ACHN (cell line): ENCODE measurements around the gene SAMMSON.
A peak's percentile ranks its signal among the peaks of the same experiment; 100 is the strongest.

Experiments
- DNase-seq: peaks from one replicate; pipeline ENCODE4 v3.0.0-alpha.2; 2015
- in situ Hi-C: cut with HindIII; loops from 2 replicates; pipeline ENCODE4 v1.10.0; 2017; ENCODE audit warnings: low sequenced_read_pairs, low pct_ligation_motif_present, low pct_unique_long_range_greater_than_20kb

SAMMSON gene

DNA sequence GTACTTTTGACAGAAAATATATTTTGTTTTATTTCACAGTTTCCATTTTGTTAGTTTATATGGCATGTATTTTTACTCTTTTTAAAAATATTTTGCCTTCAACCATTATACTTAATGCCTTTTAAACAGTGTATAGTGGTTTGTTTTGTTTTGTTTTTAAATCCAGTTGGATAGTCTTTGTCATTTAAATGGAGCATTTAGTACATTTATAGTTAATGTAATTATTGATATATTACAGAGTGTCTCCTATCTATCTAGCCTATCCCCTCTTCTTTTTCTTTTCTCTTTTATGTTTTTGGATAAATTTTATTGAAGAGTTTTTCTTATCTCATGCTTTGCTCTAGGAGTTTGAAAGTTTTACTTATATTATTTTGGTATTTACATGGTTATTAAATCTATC, 3.6 kb downstream of the SAMMSON start:
- in situ Hi-C loops, result no loop called here
- DNase-seq, result no peak

DNA sequence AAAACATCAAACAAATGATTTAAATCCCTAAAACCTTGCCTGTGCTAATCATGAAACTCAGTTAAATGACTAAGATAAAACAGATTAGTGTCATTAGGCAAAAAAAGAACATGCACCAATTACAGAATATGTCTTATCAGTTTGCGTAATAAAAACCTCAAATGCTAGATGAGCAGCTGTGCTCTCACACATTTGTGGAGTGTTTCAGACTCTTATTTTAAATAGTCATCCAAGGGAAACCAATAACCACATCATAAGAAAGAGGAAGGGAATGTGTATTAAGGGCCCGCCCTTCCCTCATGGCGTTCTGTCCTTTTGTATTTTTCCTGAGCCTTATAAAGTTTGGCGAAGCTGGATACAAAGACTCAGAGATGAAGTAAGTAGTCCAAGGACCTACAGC, 6.6 kb downstream of the SAMMSON start:
- in situ Hi-C loops, result no loop called here
- DNase-seq, result no peak

DNA sequence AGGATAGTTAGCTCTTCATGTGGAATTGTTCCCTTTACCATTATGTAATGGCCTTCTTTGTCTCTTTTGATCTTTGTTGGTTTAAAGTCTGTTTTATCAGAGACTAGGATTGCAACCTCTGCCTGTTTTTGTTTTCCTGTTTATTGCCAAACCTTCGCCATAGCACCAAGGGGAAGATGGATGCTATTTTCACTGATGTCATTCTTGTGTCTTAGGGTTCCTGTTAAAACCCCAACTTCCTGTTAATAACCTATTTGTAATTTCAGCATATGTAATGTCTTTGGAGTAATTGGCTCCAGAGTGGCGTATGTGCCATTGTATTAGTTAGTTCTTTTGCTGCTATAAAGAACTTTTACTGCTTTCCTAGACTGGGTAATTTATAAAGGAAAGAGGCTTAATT, 10.8 kb downstream of the SAMMSON start:
- in situ Hi-C loops, result no loop called here
- DNase-seq, result no peak

DNA sequence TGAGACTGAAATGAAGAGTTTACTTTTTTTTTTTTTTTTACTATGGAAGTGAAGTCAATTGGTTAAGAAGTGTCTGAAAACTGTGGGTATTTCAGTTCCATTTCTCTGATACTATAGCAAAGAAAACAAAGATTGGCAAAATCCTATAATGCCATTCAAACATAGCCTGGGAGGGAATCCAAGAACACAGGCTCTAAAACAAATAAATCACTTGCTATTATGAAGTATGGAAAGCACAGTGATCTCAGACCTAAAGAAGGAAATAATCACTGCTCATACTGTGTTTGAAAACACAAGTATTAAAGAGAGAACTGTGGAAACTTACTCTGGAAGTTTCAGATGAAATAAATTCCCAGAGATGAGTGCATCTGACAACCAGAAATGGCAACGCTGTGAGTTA, 12.0 kb downstream of the SAMMSON start:
- in situ Hi-C loops, result no loop called here
- no peak for DNase-seq

DNA sequence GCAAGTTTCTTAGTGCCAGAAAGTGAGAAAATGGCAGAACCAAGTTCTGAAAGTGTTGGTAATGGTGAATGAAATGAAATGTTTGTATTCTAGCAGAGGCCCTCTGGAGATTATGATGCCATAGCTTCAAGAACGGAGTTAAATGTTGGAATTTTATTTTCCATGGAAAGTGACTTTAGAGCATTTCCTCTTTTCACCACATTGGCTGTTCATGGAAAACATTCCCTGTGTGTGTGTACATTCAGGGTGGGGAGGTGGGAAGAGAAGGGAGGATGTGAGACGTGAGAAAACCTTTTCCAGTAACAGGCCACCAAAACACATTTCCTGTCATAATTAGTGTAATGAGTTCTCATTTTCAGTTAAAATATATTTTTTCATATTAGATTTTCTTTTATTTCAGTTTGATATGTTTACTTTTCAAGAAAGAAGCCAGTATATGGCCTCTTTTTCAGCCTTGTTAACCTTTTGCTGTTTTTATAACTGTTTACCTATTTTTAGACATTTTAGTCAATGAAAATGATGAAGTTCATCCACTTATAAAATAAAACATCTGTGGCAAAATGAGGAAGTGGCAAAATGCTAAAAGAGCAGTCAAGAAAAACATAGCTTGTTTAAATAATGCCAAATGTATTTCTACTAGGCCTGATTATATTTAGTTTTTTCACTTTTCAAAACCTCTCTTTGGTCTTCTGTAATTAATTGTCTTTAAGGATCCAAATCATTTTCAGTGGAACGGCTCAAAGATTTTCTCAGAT, 21.6 kb downstream of the SAMMSON start:
- DNase-seq, result no peak
- in situ Hi-C loops, result no loop called here

DNA sequence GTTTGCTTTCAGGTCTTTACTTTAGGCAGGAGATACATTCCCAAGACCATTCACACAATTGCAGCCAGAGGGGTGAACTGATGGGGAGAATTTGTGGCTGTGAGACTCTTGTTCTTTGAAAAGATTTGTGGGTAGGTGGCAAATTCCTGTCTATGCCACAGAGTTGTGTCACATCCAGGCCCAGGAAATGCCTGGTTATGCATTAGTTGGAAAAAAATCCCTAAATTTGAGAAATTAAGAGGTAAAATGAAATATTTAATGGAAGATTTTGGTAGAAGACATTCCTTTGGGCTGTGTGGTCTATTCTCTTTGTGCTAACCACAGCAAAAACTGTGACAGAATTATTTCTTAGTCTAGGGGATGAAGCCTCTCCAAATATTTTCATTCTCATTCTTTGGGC, 28.8 kb downstream of the SAMMSON start:
- DNase-seq, result no peak
- in situ Hi-C loops, result no loop called here

- in situ Hi-C loops, result no loop called here
- no peak for DNase-seq
Measured at GRCh38 chr3:70038693-70039092, 39.2 kb downstream of the SAMMSON start.

DNA sequence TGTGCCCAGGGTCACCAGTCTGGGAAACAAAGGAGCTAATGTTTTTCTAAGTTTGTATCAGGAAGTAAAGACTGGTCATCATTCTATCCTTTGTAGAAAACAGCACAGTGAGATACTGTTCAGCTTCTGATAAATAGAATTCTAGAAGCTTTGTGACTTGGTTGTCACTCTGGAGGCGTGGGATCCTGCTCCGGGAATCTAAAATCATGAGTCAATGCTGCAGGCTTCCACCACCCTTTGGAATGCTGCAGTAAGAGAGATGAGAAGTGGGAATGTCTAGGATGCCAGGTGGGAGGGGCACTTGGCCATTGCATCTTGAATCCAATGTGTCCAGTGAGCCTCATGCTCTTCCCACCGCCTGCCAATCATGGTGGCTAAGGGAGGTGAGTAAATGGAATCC, 40.9 kb downstream of the SAMMSON start:
- in situ Hi-C loops, result no loop called here
- DNase-seq, result no peak

DNA sequence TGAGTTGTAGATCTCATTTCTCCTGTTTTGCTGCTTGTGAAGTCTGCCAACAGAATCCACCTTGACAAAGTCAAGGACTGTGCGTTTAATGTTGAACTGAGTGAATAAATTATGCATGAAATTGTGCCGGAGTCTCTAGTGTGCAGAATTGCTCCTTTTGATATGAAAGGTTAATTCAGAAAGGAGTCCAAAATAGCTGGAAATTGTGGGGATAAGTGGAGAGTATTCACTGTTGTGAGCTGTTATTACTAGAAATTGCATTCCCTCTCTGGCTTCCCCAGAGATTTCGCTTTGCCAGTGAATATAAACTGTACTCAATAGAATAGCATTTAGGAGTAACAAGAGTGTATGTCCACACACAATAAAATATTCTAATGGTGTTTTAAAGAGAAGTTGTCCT, 43.1 kb downstream of the SAMMSON start:
- DNase-seq, result no peak
- in situ Hi-C loops, result no loop called here

DNA sequence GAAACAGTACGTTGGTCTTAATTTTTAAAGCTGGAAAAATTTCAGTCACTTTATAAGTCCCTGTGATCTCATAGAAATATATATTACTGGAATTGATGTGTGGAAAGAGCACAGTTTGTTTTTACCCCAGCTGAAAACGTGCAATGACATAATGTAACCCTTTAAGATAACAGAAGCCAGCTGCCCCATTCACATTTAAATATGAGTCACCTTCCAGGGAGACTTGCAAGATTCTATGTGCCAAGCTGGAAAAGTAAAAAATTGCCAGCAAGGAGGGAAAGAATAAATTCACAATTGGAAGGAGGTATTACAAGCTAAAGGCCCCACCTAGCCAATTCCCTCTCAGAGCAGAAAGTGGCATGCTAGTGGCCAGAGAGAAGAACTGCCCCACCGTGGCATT, 50.2 kb downstream of the SAMMSON start:
- in situ Hi-C loops, result no loop called here
- peak; percentile 1 for DNase-seq

DNA sequence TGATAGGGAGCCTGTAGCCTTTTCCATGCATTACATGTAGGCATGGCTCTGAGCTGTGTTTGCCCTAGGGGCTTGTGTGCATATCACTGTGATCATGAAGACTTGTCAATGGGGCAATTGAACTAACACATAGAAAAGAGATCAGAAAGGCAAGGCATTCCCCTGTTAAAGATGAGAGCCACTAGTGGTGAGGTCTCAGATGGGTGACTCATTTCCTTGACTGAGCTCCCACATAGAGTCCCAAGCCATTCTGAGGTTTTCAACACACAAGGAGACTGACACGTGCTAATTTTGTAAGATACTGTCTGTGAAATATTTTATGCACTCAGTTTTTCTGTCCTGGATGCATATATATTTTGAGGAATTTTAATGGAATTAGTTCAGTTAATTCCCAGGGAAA, 53.8 kb downstream of the SAMMSON start:
- in situ Hi-C loops, result no loop called here

DNA sequence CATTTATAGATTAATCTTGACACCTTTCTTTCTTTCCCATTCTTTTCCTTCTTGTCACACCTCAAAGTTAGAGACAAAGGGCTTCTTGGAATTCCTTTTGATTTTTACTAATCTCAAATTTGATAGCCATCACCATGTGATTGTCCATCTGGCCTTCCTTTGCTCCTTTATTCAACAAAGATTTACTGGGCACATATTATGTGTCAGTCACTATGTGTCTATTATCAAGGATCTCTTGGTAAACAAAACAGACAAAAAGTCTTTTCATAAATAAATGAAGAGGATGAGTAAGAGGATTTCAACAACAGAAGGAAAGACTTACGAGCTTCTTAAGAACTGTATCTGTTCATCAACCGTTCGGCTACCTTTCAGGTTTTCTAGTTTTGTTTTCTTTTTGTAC, 56.5 kb downstream of the SAMMSON start:
- in situ Hi-C loops, result no loop called here
- DNase-seq, result no peak

More for the DNA sequence above, 53.8 kb downstream of the SAMMSON start:
- peak; percentile 17 for DNase-seq

DNA sequence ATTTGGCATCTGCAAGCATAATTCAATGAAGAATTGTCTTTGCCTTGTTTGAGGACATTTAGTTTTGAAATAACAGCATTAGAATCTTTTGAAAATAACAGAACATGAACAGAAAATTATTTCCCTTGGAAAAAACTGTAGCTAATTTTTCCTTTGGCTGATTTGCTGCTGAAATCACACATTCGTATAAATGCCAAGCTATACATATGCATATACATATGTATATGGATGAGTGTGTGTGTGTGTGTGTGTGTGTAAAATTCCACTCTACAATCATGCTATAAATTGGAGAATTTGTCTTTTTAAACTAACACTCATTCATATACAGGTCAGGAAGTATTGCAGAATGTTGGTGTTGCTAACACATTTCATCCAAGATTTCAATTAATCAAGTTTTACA, 57.9 kb downstream of the SAMMSON start:
- no peak for DNase-seq
- in situ Hi-C loops, result no loop called here

DNA sequence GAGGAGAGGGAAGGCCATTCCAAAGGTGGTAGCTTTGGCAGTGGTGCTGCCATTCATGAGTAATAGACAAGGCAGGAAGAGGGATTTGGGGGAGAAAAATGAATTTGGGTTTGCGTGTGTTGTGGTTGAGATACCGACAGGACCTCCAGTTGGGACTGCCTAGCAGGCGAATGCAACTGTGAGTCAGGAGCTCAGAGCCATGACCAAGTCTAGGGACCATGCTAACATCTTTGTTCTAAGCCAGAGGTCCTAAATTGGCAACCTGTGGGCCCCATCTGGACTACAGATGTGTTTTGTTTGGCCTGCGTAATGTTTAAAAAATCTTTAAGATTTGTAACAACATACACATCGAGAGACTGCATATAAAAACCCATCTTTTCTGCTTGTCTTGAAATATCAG, 61.6 kb downstream of the SAMMSON start:
- no peak for DNase-seq
- in situ Hi-C loops, result no loop called here

DNA sequence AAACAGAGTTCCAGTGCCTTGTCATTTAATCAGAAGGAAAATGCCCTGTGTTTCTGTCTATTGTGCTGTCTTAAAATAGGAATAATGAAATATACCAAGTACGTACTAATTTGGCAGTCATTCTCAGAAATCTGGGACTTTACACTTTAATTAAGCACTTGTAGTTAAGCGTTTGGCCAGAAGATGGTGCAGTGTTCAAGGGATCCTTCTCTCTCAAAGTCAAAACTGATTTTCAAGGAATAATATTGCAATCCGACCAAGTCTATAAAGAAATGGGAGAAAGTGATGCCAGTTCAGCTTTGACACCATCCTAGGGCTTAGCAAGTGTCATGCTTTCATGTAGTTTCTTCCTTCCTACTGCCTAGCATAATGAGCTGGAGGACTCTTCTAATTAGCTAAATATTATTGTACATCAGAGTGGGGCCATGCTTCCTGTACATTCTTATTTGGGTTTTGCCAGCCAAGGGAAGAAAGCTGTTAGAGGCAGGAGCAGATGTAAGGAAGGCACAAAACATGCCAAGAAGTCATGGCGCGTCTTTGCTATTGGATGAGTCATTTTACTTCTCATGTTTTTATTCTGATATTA, 64.8 kb downstream of the SAMMSON start:
- in situ Hi-C loops, result no loop called here
- DNase-seq, result peak; percentile 25

- peak; percentile 4 for DNase-seq
- in situ Hi-C loops, result no loop called here
Measured at GRCh38 chr3:70065696-70066253, 66.2 kb downstream of the SAMMSON start.

- in situ Hi-C loops, result no loop called here
- DNase-seq, result no peak
Measured at GRCh38 chr3:70067860-70068521, 68.5 kb downstream of the SAMMSON start.

- DNase-seq, result no peak
- in situ Hi-C loops, result no loop called here
Measured at GRCh38 chr3:70069557-70069956, 70.0 kb downstream of the SAMMSON start.

- no peak for DNase-seq
- in situ Hi-C loops, result no loop called here
Measured at GRCh38 chr3:70071138-70071537, 71.6 kb downstream of the SAMMSON start.

DNA sequence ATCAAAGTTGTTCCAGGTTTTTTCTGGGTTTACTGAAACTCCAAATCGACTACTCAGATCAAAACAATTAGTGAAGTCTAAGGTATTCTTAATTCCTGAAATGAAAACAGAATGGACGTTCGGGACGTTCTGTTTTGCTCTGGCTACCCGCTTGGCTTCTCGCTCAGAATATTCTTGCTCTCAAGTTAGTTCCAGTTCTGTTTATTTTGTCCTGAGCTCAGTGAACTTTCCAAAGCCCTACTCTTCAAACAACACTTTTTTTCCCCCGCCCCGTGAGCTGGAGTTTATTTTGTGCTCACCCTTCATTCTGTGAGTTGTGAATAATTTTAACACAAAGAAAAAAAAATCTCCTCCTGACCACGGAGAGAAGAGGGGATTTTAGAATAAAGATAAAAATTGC, 72.6 kb downstream of the SAMMSON start:
- in situ Hi-C loops, result no loop called here
- no peak for DNase-seq
